GM03348 (cell line): ENCODE measurements around the gene UNC119B.

Source experiments
- DNase-seq: peaks from one replicate; pipeline ENCODE4 v3.0.0; 2012; ENCODE audit warnings: low spot score

Gene UNC119B

DNA sequence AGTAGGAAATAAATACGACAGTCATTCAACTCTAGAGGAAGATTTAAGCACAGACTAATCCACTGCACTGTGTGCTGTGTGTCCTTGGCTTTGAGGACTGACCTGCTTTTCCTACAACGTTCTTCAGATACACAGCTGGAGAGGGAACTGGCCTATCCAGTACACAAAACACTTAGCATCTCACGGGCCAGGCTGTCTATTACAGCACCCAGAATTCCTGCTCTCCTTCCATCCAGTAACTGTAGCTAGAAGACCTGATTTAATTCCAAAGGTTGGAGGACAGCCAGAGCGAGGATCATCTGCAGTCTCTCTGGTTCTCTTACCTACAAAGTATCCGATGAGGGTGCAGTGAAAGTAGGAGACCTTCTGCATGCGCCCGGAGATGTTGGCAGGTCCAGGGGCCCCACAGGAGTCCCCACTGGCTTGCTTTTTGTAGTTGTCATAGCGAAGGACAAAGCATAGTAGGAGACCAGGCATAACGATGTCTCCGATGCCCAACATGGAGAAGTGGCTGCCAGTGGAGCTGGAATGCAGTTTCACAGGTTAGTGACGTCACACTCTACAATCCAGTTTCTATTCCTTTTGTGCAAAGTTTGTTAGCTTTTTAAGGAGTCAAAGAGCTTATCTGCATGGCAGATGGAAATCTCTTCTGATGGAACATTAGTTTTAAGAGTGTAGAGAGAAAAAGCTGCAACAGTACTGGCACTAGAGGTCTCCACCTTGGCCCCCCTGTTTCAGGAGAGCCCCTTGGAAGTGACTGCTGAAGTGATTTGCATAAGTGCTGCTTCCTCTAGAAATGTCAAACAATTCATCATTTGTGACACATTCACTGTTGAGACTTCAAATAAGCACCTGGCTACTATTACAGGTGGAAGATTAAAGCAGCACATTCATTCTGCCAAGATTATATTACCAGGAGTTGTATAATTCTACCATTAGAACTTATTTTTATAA, 57.1 kb downstream of the UNC119B start:
- DNase-seq, result no peak

DNA sequence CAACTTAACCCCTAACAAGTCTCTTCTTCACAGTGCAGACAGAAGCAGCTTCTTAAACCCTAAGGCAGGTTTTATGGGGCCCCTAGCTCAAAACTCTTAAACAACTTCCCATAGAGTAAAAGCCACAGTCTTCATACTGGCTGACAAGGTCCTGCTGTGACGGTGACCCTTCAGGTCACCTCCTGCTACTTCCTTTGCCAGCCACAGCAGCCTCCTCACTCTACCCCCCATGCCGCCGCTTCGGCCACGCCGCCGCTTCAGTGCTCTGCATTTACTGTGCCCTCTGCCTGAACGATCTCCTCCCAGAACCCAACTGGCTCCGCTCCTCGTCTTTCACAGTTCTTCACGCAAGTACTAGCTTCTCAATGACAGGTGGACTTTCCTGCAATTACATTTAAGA, 60.8 kb downstream of the UNC119B start:
- no peak for DNase-seq
